Measurements from ENCODE around the gene HSPA1B. TPM values are rescaled to one million over a fixed set of nuclear protein-coding genes. Genes with fewer than 3 reads are reported as not detected.

The HSPA1B gene
- total RNA-seq, 6 experiments from 2014 or later: 41.5 to 144 (median 47.5) TPM

GRCh38 chr6:31869343-31869742 is 41.8 kb downstream of the HSPA1B start:
- TF ChIP-seq CTCF (IDR thresholded peaks at IDR 0.05) (no peak), POLR2A (IDR thresholded peaks at IDR 0.05) (no peak)
- DNase-seq: no peak
- no peak overlapping the region for H3K4me3 ChIP-seq
- H3K9me3 ChIP-seq: no peaks in the 10 kb centered on the region
- WGBS (ENCODE audit: insufficient coverage, low coverage, low lambda C conversion rate, missing lambda C conversion rate): 50% methylated on average over 2 of the region's 8 CpGs
- ATAC-seq: no peak
- no peaks in the 10 kb centered on the region for H3K27me3 ChIP-seq
- intact Hi-C loops (cut with DNase I): no loop called here
- H3K4me1 ChIP-seq: peaks cover 0 to 8% (median 0%) of the 10 kb centered on the region in 4 donors
- H3K27ac ChIP-seq: no peak overlapping the region
- H3K36me3 ChIP-seq: no peaks in the 10 kb centered on the region

- Histone ChIP-seq H3K9me3 (no peaks in the 10 kb centered on the region), H3K27ac (no peak overlapping the region), H3K4me1 (peaks cover 0 to 2% (median 0%) of the 10 kb centered on the region in 4 donors), H3K36me3 (no peaks in the 10 kb centered on the region), H3K27me3 (no peaks in the 10 kb centered on the region), H3K4me3 (no peak overlapping the region)
- intact Hi-C loops (cut with DNase I): loop anchor here in 1 of 2 donors (10.0 kb wide), 1 partner anchor 196 kb away; no protein-coding TSS in a partner anchor
- no peak for DNase-seq
- peak in 1 of 4 donors; percentile 10 for ATAC-seq
- WGBS (ENCODE audit: insufficient coverage, low coverage, low lambda C conversion rate, missing lambda C conversion rate): 76% methylated on average over 5 of the region's 16 CpGs
- TF ChIP-seq POLR2A (IDR thresholded peaks at IDR 0.05) (no peak), CTCF (IDR thresholded peaks at IDR 0.05) (no peak)
These were observed 42.9 kb downstream of the HSPA1B start for GRCh38 chr6:31870385-31870921.

GRCh38 chr6:31871046-31871659 is 43.6 kb downstream of the HSPA1B start:
- 53% methylated on average over 3 of the region's 9 CpGs for WGBS (ENCODE audit: insufficient coverage, low coverage, low lambda C conversion rate, missing lambda C conversion rate)
- H3K4me1 ChIP-seq: no peaks in the 10 kb centered on the region
- ATAC-seq (no peak), DNase-seq (no peak)
- no peak overlapping the region for H3K27ac ChIP-seq
- no peaks in the 10 kb centered on the region for H3K36me3 ChIP-seq
- no peaks in the 10 kb centered on the region for H3K9me3 ChIP-seq
- no peak overlapping the region for H3K4me3 ChIP-seq
- H3K27me3 ChIP-seq: no peaks in the 10 kb centered on the region
- intact Hi-C loops (cut with DNase I): loop anchor here in 1 of 2 donors (10.0 kb wide), 1 partner anchor 196 kb away; no protein-coding TSS in a partner anchor
- TF ChIP-seq CTCF (IDR thresholded peaks at IDR 0.05) (no peak), POLR2A (IDR thresholded peaks at IDR 0.05) (no peak)

- ATAC-seq: no peak
- no peaks in the 10 kb centered on the region for H3K4me1 ChIP-seq
- 35% methylated on average over 3 of the region's 4 CpGs for whole genome bisulfite sequencing (ENCODE audit: insufficient coverage, low coverage, low lambda C conversion rate, missing lambda C conversion rate)
- no peaks in the 10 kb centered on the region for H3K27me3 ChIP-seq
- no peaks in the 10 kb centered on the region for H3K9me3 ChIP-seq
- no peak overlapping the region for H3K27ac ChIP-seq
- intact Hi-C loops (cut with DNase I): loop anchor here in 1 of 2 donors (10.0 kb wide), 1 partner anchor 199 kb away; no protein-coding TSS in a partner anchor
- TF ChIP-seq CTCF (IDR thresholded peaks at IDR 0.05): no peak
- TF ChIP-seq POLR2A (IDR thresholded peaks at IDR 0.05): no peak
- H3K4me3 ChIP-seq: no peak overlapping the region
- no peak for DNase-seq
- no peaks in the 10 kb centered on the region for H3K36me3 ChIP-seq
These were observed 46.6 kb downstream of the HSPA1B start for GRCh38 chr6:31874084-31874670.

Data from right lobe of liver (tissue), 6 donors.